GM10847 (cell line): ENCODE data around the gene PDZRN3.

ENCODE experiments used
- POLR2A ChIP-seq: IDR thresholded peaks from 2 replicates; pipeline ENCODE4 v1.6.1; 2011; ENCODE audit not compliant: insufficient read length; ENCODE audit errors: extremely low read depth

PDZRN3 gene

GRCh38 chr3:73633916-73634344 lies 9.2 kb upstream of the PDZRN3 start:
- no peak for TF ChIP-seq POLR2A

GRCh38 chr3:73633453-73633852 lies 8.7 kb upstream of the PDZRN3 start:
- TF ChIP-seq POLR2A, result no peak

- TF ChIP-seq POLR2A, result no peak
Measured at GRCh38 chr3:73626106-73626505, 1.4 kb upstream of the PDZRN3 start.

- no peak for TF ChIP-seq POLR2A
Measured at GRCh38 chr3:73624017-73624820, 522 bp downstream of the PDZRN3 start.

GRCh38 chr3:73623346-73623745 lies 1.4 kb downstream of the PDZRN3 start:
- TF ChIP-seq POLR2A, result no peak

GRCh38 chr3:73622091-73622805 lies 2.5 kb downstream of the PDZRN3 start:
- no peak for TF ChIP-seq POLR2A

GRCh38 chr3:73621388-73621787 lies 3.4 kb downstream of the PDZRN3 start:
- no peak for TF ChIP-seq POLR2A

GRCh38 chr3:73618461-73618860 lies 6.3 kb downstream of the PDZRN3 start:
- no peak for TF ChIP-seq POLR2A

- no peak for TF ChIP-seq POLR2A
Measured at GRCh38 chr3:73616056-73616455, 8.7 kb downstream of the PDZRN3 start.

GRCh38 chr3:73614419-73614818 lies 10.3 kb downstream of the PDZRN3 start:
- no peak for TF ChIP-seq POLR2A

GRCh38 chr3:73611176-73611575 lies 13.6 kb downstream of the PDZRN3 start:
- no peak for TF ChIP-seq POLR2A

- no peak for TF ChIP-seq POLR2A
Measured at GRCh38 chr3:73610493-73610892, 14.2 kb downstream of the PDZRN3 start.

GRCh38 chr3:73609655-73610054 lies 15.1 kb downstream of the PDZRN3 start:
- no peak for TF ChIP-seq POLR2A

GRCh38 chr3:73609315-73609641 lies 15.5 kb downstream of the PDZRN3 start:
- no peak for TF ChIP-seq POLR2A

GRCh38 chr3:73608456-73609314 lies 16.1 kb downstream of the PDZRN3 start:
- no peak for TF ChIP-seq POLR2A

- TF ChIP-seq POLR2A, result no peak
Measured at GRCh38 chr3:73605861-73606260, 18.9 kb downstream of the PDZRN3 start.
